NCI-H774 (cell line): ENCODE results near the gene CTNNA3.
A peak's percentile ranks its signal among the peaks of the same experiment; 100 is the strongest.

Experiments
- DNase-seq: peaks from one replicate; lab custom pipeline; 2025; lab: John Stamatoyannopoulos, UW

Gene CTNNA3

GRCh38 chr10:66214721-66215404, 1481.1 kb downstream of the CTNNA3 start:
- no peak for DNase-seq

GRCh38 chr10:66209025-66209424, 1487.0 kb downstream of the CTNNA3 start:
- no peak for DNase-seq

- DNase-seq: no peak
Measured at GRCh38 chr10:66204838-66205237, 1491.2 kb downstream of the CTNNA3 start.

GRCh38 chr10:66202101-66202500, 1493.9 kb downstream of the CTNNA3 start:
- DNase-seq: no peak

- DNase-seq: no peak
Measured at GRCh38 chr10:66192162-66192831, 1503.7 kb downstream of the CTNNA3 start.

GRCh38 chr10:66190413-66190812, 1505.6 kb downstream of the CTNNA3 start:
- no peak for DNase-seq

GRCh38 chr10:66189271-66189670, 1506.7 kb downstream of the CTNNA3 start:
- no peak for DNase-seq

GRCh38 chr10:66187053-66187733, 1508.8 kb downstream of the CTNNA3 start:
- DNase-seq: no peak

- DNase-seq: no peak
Measured at GRCh38 chr10:66183028-66183427, 1513.0 kb downstream of the CTNNA3 start.

GRCh38 chr10:66180581-66181318, 1515.2 kb downstream of the CTNNA3 start:
- DNase-seq: peak; percentile 31

GRCh38 chr10:66180021-66180420, 1516.0 kb downstream of the CTNNA3 start:
- no peak for DNase-seq

- DNase-seq: no peak
Measured at GRCh38 chr10:66176772-66177171, 1519.2 kb downstream of the CTNNA3 start.

- no peak for DNase-seq
Measured at GRCh38 chr10:66167816-66168215, 1528.2 kb downstream of the CTNNA3 start.

GRCh38 chr10:66162560-66163143, 1533.3 kb downstream of the CTNNA3 start:
- no peak for DNase-seq

- DNase-seq: no peak
Measured at GRCh38 chr10:66151346-66151745, 1544.6 kb downstream of the CTNNA3 start.

GRCh38 chr10:66148312-66148711, 1547.7 kb downstream of the CTNNA3 start:
- DNase-seq: no peak

- DNase-seq: no peak
Measured at GRCh38 chr10:66144016-66144415, 1552.0 kb downstream of the CTNNA3 start.

- DNase-seq: no peak
Measured at GRCh38 chr10:66102756-66103155, 1593.2 kb downstream of the CTNNA3 start.

- DNase-seq: no peak
Measured at GRCh38 chr10:66098595-66099480, 1597.2 kb downstream of the CTNNA3 start.

GRCh38 chr10:66095610-66096009, 1600.4 kb downstream of the CTNNA3 start:
- no peak for DNase-seq

GRCh38 chr10:66085906-66086305, 1610.1 kb downstream of the CTNNA3 start:
- DNase-seq: no peak
